Neural cell (in vitro differentiated cells): ENCODE measurements around the gene BCL6. TPM values are rescaled to one million over a fixed set of nuclear protein-coding genes. Genes with fewer than 3 reads are reported as not detected.

ENCODE experiments used
- H2AFZ ChIP-seq: fragments of 200-600, 300-800 bp; sonication (generic), shearing (Covaris generic); 2 replicates; pipeline ENCODE4 v1.6.0; 2014; ENCODE audit warnings: low read depth, mild to moderate bottlenecking, antibody characterized with exemption, low read length, moderate library complexity
- H3F3A ChIP-seq: fragments of 200-600 bp; shearing (Covaris generic); 2 replicates; pipeline ENCODE4 v1.6.1; 2016; ENCODE audit warnings: mild to moderate bottlenecking, moderate library complexity, mixed read lengths, antibody characterized with exemption, low read length; ENCODE audit not compliant: insufficient read depth, poor library complexity, severe bottlenecking
- H3K27ac ChIP-seq: fragments of 200-600, 300-800 bp; sonication (generic), shearing (Covaris generic); 2 replicates; pipeline ENCODE4 v1.5.1; 2014; ENCODE audit warnings: mild to moderate bottlenecking, low read length, moderate library complexity
- H3K27me3 ChIP-seq: fragments of 300-800, 200-600 bp; sonication (generic), shearing (Covaris generic); 2 replicates; pipeline ENCODE4 v1.6.0; 2014; ENCODE audit warnings: mild to moderate bottlenecking, low read depth, low read length, moderate library complexity; ENCODE audit not compliant: insufficient read depth
- H3K36me3 ChIP-seq: fragments of 300-800, 200-600 bp; sonication (generic), shearing (Covaris generic); 2 replicates; pipeline ENCODE4 v1.5.1; 2014; ENCODE audit warnings: mild to moderate bottlenecking, antibody characterized with exemption, low read length, moderate library complexity; ENCODE audit not compliant: insufficient read depth
- H3K4me2 ChIP-seq: fragments of 300-800, 200-600 bp; sonication (generic), shearing (Covaris generic); 2 replicates; pipeline ENCODE4 v1.6.0; 2014; ENCODE audit warnings: mild to moderate bottlenecking, low read length
- H3K4me3 ChIP-seq: fragments of 300-800, 200-600 bp; sonication (generic), shearing (Covaris generic); 2 replicates; pipeline ENCODE4 v1.5.1; 2014; ENCODE audit warnings: mild to moderate bottlenecking, low read length, moderate library complexity
- H3K79me2 ChIP-seq: fragments of 200-600 bp; shearing (Covaris generic); replicated peaks from 2 replicates; pipeline ENCODE4 v1.6.0; 2014; ENCODE audit warnings: mild to moderate bottlenecking, low read length, moderate library complexity; ENCODE audit not compliant: insufficient read depth
- H3K9ac ChIP-seq: fragments of 300-800, 200-600 bp; sonication (generic), shearing (Covaris generic); 2 replicates; pipeline ENCODE4 v1.6.1; 2016; ENCODE audit warnings: mild to moderate bottlenecking, low read length, mixed read lengths
- H3K9me2 ChIP-seq: fragments of 200-600 bp; shearing (Covaris generic); 2 replicates; pipeline ENCODE4 v1.6.1; 2016; ENCODE audit warnings: mild to moderate bottlenecking, low read length, mixed read lengths; ENCODE audit not compliant: insufficient read depth
- H3K9me3 ChIP-seq: fragments of 200-600, 300-800 bp; sonication (generic), shearing (Covaris generic); 2 replicates; pipeline ENCODE4 v1.6.1; 2016; ENCODE audit warnings: mild to moderate bottlenecking, mixed run types, low read length, moderate library complexity, mixed read lengths
- H4K20me1 ChIP-seq: fragments of 200-600 bp; shearing (Covaris generic); 2 replicates; pipeline ENCODE4 v1.6.1; 2016; ENCODE audit warnings: mild to moderate bottlenecking, mixed run types; ENCODE audit not compliant: insufficient read depth
- EP300 ChIP-seq: fragments of 450-650 bp; conservative IDR thresholded peaks from 2 replicates; pipeline ENCODE4 v1.6.1; 2014; ENCODE audit warnings: antibody characterized with exemption, mild to moderate bottlenecking, moderate library complexity; ENCODE audit not compliant: poor library complexity, severe bottlenecking
- EZH2 ChIP-seq: fragments of 200-600, 300-800 bp; shearing (Covaris generic), sonication (generic); IDR thresholded peaks from 2 replicates; pipeline ENCODE4 v1.6.1; 2014; ENCODE audit warnings: antibody characterized with exemption, low read length, borderline replicate concordance, mild to moderate bottlenecking; ENCODE audit not compliant: insufficient read depth, poor library complexity, severe bottlenecking
- MXI1 ChIP-seq: fragments of 450-650 bp; conservative IDR thresholded peaks from 2 replicates; pipeline ENCODE4 v1.6.1; 2014; ENCODE audit warnings: antibody characterized with exemption, mild to moderate bottlenecking; ENCODE audit not compliant: poor library complexity, severe bottlenecking
- POLR2AphosphoS5 ChIP-seq: IDR thresholded peaks from 2 replicates; pipeline ENCODE4 v1.6.1; 2012
- RAD21 ChIP-seq: fragments of 450-650 bp; conservative IDR thresholded peaks from 2 replicates; pipeline ENCODE4 v1.6.1; 2014; ENCODE audit warnings: antibody characterized with exemption, mild to moderate bottlenecking, moderate library complexity
- REST ChIP-seq: IDR thresholded peaks from 2 replicates; pipeline ENCODE4 v1.6.1; 2012; ENCODE audit warnings: borderline replicate concordance
- SMC3 ChIP-seq: fragments of 450-650 bp; conservative IDR thresholded peaks from 2 replicates; pipeline ENCODE4 v1.6.1; 2014; ENCODE audit warnings: antibody characterized with exemption, mild to moderate bottlenecking, moderate library complexity; ENCODE audit not compliant: poor library complexity
- TAF1 ChIP-seq: IDR thresholded peaks from 2 replicates; pipeline ENCODE4 v1.6.1; 2012; ENCODE audit warnings: low read depth
- polyA plus RNA-seq: library from polyadenylated mRNA; depleted of rRNA; stranded (reverse); fragments of >200 nt; gene quantifications from 2 replicates; pipeline ENCODE4 v1.2.3, GENCODE V29; 2014
- TF ChIP-seq, protein P1 (sequence below): fragments of 450-650 bp; IDR thresholded peaks from 2 replicates; pipeline ENCODE4 v1.5.1; 2014; ENCODE audit warnings: antibody characterized with exemption, mild to moderate bottlenecking, moderate library complexity; ENCODE audit not compliant: poor library complexity, severe bottlenecking

BCL6 gene
- polyA plus RNA-seq, 1 donor from 2014 or later, result 5.2 TPM

DNA sequence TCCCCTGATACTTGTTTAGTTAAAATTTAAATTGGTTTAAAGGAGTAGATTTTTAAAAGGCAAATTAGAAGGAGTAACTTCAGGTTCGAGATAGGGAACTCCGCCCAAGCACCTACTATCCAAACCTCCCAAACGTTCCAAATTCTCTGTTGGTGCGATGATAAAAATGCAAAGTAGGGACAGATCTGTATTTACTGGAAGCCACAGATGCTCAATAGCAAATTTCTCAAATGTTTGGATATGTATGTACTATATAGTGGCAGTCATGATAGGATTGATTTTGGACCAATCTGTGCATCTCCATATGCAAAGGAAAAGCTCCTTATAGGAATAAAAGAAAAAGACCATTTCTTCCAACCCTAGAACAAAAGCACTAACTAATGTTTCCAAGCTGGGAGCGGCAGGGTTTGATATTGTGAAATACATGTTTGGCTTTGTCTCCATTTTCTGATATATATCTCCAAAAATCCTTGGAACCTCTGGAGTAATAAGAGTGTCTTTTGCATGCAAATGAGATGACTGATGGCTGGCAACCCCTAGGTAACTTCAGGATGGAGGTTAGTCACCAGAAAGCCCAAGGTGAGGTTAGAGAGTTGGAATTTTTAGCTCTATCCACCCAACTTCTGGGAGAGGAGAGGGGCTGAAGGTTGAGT lies 58.5 kb downstream of the BCL6 start:
- Histone ChIP-seq H3K27me3 (no peaks in the 10 kb centered on the region), H3K9me3 (no peaks in the 10 kb centered on the region), H3K27ac (no peak overlapping the region), H4K20me1 (no peaks in the 10 kb centered on the region), H3K79me2 (no peaks in the 10 kb centered on the region), H3K4me3 (no peak overlapping the region), H3K36me3 (no peaks in the 10 kb centered on the region), H2AFZ (no peak overlapping the region), H3K4me2 (no peak overlapping the region), H3K9ac (no peak overlapping the region), H3K9me2 (no peaks in the 10 kb centered on the region), H3F3A (no peaks in the 10 kb centered on the region)
- TF ChIP-seq, protein P1, sequence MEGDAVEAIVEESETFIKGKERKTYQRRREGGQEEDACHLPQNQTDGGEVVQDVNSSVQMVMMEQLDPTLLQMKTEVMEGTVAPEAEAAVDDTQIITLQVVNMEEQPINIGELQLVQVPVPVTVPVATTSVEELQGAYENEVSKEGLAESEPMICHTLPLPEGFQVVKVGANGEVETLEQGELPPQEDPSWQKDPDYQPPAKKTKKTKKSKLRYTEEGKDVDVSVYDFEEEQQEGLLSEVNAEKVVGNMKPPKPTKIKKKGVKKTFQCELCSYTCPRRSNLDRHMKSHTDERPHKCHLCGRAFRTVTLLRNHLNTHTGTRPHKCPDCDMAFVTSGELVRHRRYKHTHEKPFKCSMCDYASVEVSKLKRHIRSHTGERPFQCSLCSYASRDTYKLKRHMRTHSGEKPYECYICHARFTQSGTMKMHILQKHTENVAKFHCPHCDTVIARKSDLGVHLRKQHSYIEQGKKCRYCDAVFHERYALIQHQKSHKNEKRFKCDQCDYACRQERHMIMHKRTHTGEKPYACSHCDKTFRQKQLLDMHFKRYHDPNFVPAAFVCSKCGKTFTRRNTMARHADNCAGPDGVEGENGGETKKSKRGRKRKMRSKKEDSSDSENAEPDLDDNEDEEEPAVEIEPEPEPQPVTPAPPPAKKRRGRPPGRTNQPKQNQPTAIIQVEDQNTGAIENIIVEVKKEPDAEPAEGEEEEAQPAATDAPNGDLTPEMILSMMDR, result no peak
- TF ChIP-seq SMC3 (no peak), POLR2AphosphoS5 (no peak), TAF1 (no peak)

DNA sequence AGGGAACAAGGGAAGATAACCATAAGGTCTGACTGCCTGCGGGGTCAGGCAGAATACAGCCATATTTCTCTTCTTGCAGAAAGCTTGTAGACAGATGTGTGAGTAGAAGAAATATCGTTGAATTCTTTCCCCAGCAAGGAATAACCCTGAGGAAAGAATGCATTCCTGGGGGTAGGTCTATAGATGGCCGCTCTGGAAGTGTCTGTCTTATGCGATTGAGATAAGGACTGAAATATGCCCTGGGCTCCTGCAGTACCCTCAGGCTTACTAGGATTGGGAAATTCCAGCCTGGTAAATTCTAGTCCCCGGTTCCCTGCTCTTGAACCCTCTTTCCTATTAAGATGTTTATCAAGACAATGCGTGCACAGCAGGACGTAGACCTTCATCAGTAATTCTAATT lies 59.3 kb downstream of the BCL6 start:
- Histone ChIP-seq H3K9ac (no peak overlapping the region), H3K27me3 (no peaks in the 10 kb centered on the region), H4K20me1 (no peaks in the 10 kb centered on the region)

More for the DNA sequence above, 59.3 kb downstream of the BCL6 start:
- Histone ChIP-seq H3F3A (no peaks in the 10 kb centered on the region), H3K4me3 (no peak overlapping the region), H3K36me3 (no peaks in the 10 kb centered on the region), H3K4me2 (no peak overlapping the region), H3K9me2 (no peaks in the 10 kb centered on the region), H3K9me3 (no peaks in the 10 kb centered on the region), H2AFZ (no peak overlapping the region), H3K79me2 (no peaks in the 10 kb centered on the region), H3K27ac (no peak overlapping the region)
- no peak for TF ChIP-seq TAF1
- TF ChIP-seq REST, result no peak
- no peak for TF ChIP-seq EP300
- TF ChIP-seq EZH2, result no peak
- TF ChIP-seq POLR2AphosphoS5, result no peak
- TF ChIP-seq SMC3, result no peak
- no peak for TF ChIP-seq RAD21
- no peak for TF ChIP-seq MXI1
- TF ChIP-seq, protein P1, result no peak
